ENCODE data around the gene ARPC1A. TPM values are rescaled to one million over a fixed set of nuclear protein-coding genes. Genes with fewer than 3 reads are reported as not detected.
A peak's percentile ranks its signal among the peaks of the same experiment; 100 is the strongest.

Gene ARPC1A
- total RNA-seq, 1 donor from 2014 or later, result 198 TPM

DNA sequence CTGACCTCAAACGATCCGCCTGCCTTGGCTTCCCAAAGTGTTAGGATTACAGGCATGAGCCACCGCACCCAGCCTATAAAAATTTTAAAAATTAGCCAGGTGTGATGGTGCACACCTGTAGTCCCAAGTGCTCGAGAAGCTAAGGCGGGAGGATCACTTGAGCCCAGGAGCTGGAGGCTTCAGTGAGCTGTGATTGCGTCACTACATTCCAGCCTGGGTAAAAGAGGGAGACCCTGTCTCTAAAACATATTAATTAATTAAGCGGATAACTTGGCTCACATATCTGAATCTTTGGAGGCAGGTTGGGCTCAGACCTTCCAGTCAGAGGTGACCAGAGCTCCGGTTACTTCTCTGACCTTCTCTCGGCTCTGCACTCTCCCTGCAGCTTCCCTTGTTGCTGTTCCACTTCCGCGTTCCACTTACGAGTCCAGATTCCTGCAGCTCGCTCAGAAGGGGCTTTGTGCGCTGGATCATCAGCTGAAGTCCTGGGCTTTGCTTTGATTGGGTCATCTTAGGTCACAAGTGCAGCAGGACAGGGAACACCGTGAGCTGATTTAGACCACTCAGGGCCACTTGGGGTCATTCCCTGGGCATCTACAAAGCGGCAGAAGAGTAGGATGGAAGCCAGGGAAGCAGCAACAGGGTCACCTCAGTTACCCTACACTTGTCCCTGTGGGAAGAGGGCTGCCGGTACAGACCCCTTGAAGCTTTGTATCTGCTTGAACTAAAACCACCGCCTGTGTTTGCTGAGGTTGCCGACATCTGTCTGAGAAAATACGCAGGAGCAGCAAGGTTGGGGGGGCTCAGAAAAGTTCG, 46.8 kb downstream of the ARPC1A start:
- Histone ChIP-seq H3K4me2 (ENCODE audit: low read length) (peak overlapping the region; percentile 15), H2AFZ (ENCODE audit: low read depth, low read length) (no peak overlapping the region), H3K36me3 (ENCODE audit: insufficient read depth, low read length) (peaks cover 3% of the 10 kb centered on the region), H3K9ac (ENCODE audit: low read length) (no peak overlapping the region), H3K27me3 (ENCODE audit: insufficient read depth, low read length) (no peaks in the 10 kb centered on the region), H3K27ac (ENCODE audit: low read depth, low read length) (no peak overlapping the region), H3K79me2 (ENCODE audit: insufficient read depth, low read length) (peaks cover 19% of the 10 kb centered on the region), H3K4me3 (ENCODE audit: insufficient read depth, low read depth, low read length) (no peak overlapping the region), H3K4me1 (ENCODE audit: insufficient read depth, low read length) (peaks cover 3% of the 10 kb centered on the region), H3K9me3 (ENCODE audit: insufficient read depth, low read depth, low read length) (no peaks in the 10 kb centered on the region), H4K20me1 (ENCODE audit: insufficient read depth, low read length) (peaks cover 24% of the 10 kb centered on the region)
- H3K4me3 Mint-ChIP-seq (ENCODE audit: unreplicated experiment), result peak overlapping the region; percentile 79
- no peak for FAIRE-seq
- H3K9me3 Mint-ChIP-seq (ENCODE audit: unreplicated experiment), result no peaks in the 10 kb centered on the region
- no peak for DNase-seq (ENCODE audit: low read depth)
- no peaks in the 10 kb centered on the region for H3K36me3 Mint-ChIP-seq (ENCODE audit: low read depth, unreplicated experiment)
- peak overlapping the region; percentile 53 for H3K27ac Mint-ChIP-seq (ENCODE audit: unreplicated experiment)
- peaks cover 3% of the 10 kb centered on the region for H3K4me1 Mint-ChIP-seq (ENCODE audit: low read depth, unreplicated experiment)
- H3K27me3 Mint-ChIP-seq (ENCODE audit: low read depth, unreplicated experiment), result no peaks in the 10 kb centered on the region
- TF ChIP-seq EZH2 (IDR thresholded peaks at IDR 0.05; ENCODE audit: insufficient read depth, low read length), result no peak
- TF ChIP-seq, protein P1, sequence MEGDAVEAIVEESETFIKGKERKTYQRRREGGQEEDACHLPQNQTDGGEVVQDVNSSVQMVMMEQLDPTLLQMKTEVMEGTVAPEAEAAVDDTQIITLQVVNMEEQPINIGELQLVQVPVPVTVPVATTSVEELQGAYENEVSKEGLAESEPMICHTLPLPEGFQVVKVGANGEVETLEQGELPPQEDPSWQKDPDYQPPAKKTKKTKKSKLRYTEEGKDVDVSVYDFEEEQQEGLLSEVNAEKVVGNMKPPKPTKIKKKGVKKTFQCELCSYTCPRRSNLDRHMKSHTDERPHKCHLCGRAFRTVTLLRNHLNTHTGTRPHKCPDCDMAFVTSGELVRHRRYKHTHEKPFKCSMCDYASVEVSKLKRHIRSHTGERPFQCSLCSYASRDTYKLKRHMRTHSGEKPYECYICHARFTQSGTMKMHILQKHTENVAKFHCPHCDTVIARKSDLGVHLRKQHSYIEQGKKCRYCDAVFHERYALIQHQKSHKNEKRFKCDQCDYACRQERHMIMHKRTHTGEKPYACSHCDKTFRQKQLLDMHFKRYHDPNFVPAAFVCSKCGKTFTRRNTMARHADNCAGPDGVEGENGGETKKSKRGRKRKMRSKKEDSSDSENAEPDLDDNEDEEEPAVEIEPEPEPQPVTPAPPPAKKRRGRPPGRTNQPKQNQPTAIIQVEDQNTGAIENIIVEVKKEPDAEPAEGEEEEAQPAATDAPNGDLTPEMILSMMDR (IDR thresholded peaks at IDR 0.05; ENCODE audit: insufficient read depth, low read depth, low read length), result no peak

DNA sequence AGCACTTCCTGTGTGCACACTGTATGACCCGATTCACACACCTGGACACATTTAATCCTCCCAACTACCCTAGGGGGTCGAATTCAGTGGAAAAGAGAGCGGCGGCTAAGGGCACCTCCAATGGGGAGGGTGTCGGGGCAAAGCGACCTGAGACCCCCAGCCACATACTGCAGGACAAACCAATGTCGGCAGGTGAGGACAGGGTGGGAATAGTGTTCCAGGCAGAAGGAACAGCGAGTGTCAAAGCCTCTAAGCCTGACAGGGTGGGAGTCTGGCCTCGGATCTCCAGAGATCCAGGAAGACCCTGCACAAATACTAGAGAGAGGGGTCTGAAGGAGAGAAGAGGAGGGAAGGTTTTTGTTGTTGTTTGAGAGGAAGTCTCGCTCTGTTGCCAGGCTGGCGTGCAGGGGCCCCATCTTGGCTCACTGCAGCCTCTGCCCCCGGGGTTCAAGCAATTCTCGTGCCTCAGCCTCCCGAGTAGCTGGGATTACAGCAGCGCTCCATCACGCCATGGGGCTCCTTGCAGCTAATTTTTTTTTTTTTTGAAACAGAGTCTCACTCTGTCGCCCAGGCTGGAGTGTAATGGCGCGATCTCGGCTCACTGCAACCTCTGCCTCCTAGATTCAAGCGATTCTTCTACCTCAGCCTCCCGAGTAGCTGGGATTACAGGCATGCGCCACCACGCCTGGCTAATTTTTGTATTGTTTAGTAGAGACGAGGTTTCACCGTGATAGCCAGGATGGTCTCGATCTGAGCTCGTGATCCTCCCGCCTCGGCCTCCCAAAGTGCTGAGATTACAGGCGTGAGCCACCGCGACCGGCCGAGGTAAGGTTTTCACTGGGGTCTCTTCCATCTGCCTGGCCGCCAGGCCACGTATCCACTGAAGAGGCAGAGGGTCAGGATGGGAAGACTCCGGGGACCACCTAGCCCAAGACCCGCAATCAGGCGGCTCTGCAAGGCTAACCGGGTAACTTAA, 47.7 kb downstream of the ARPC1A start:
- Histone ChIP-seq H3K79me2 (ENCODE audit: insufficient read depth, low read length) (peaks cover 21% of the 10 kb centered on the region), H3K27me3 (ENCODE audit: insufficient read depth, low read length) (no peaks in the 10 kb centered on the region)

More for the DNA sequence above, 47.7 kb downstream of the ARPC1A start:
- Histone ChIP-seq H2AFZ (ENCODE audit: low read depth, low read length) (peak overlapping the region; percentile 78), H3K36me3 (ENCODE audit: insufficient read depth, low read length) (peaks cover 6% of the 10 kb centered on the region), H3K9ac (ENCODE audit: low read length) (peak overlapping the region; percentile 74), H3K27ac (ENCODE audit: low read depth, low read length) (no peak overlapping the region), H3K4me2 (ENCODE audit: low read length) (peak overlapping the region; percentile 93), H3K4me3 (ENCODE audit: insufficient read depth, low read depth, low read length) (peak overlapping the region; percentile 70), H3K9me3 (ENCODE audit: insufficient read depth, low read depth, low read length) (no peaks in the 10 kb centered on the region), H4K20me1 (ENCODE audit: insufficient read depth, low read length) (peaks cover 31% of the 10 kb centered on the region), H3K4me1 (ENCODE audit: insufficient read depth, low read length) (peaks cover 3% of the 10 kb centered on the region)
- no peak for DNase-seq (ENCODE audit: low read depth)
- Mint-ChIP-seq H3K4me3 (ENCODE audit: unreplicated experiment) (peak overlapping the region; percentile 79), H3K27ac (ENCODE audit: unreplicated experiment) (peak overlapping the region; percentile 53), H3K4me1 (ENCODE audit: low read depth, unreplicated experiment) (peaks cover 3% of the 10 kb centered on the region), H3K36me3 (ENCODE audit: low read depth, unreplicated experiment) (no peaks in the 10 kb centered on the region), H3K27me3 (ENCODE audit: low read depth, unreplicated experiment) (no peaks in the 10 kb centered on the region), H3K9me3 (ENCODE audit: unreplicated experiment) (no peaks in the 10 kb centered on the region)
- TF ChIP-seq EZH2 (IDR thresholded peaks at IDR 0.05; ENCODE audit: insufficient read depth, low read length), result no peak
- TF ChIP-seq, protein P1 (IDR thresholded peaks at IDR 0.05; ENCODE audit: insufficient read depth, low read depth, low read length), result no peak
- no peak for FAIRE-seq
